OCI-LY3 (cell line): ENCODE data around the gene GPR55.

Experiments used
- CTCF ChIP-seq: fragments of 200-600, 300-600 bp; sonication (generic); IDR thresholded peaks from 2 replicates; pipeline ENCODE4 v1.5.1; 2014; ENCODE audit warnings: antibody characterized with exemption, low read length, low read depth
- EZH2phosphoT487 ChIP-seq: fragments of 200-600 bp; shearing (Covaris generic); IDR thresholded peaks from 2 replicates; pipeline ENCODE4 v1.6.1; 2018; ENCODE audit warnings: antibody characterized with exemption, mixed run types, low read depth

- no peak for TF ChIP-seq EZH2phosphoT487
- peak; percentile 53 for TF ChIP-seq CTCF
Observed at GRCh38 chr2:230924470-230925341, at the start of gene GPR55.
